ENCODE results near the gene ABTB2.

The ABTB2 gene

DNA sequence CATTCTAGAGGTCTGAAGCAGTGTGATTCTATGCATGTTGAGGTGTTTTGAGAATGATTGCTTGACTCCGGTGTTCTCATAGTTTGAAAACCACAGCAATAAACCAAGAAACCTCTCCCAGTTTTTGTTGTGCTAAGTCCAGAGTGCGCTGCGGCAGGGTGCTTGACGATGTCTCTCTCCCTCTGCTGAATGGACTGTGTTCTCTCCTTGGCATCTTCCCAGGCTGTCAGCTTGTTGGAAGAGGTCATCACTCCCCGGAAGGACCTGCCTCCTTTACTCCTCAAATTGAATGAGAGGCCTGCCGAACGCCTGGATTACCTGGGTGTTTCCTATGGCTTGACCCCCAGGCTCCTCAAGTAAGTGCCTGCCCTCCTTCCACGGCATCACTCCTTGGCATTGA, 221.4 kb downstream of the ABTB2 start:
- Histone ChIP-seq H3K4me1 (ENCODE audit: control insufficient read depth in 2 of 2, insufficient read depth in 1 of 2, low read depth in 1 of 2, low read length in 2 of 2) (no peaks in the 10 kb centered on the region), H3K4me3 (ENCODE audit: low read length in 2 of 2) (no peak overlapping the region), H4K91ac (ENCODE audit: low read depth, low read length, poor library complexity) (no peak overlapping the region), H2AK5ac (ENCODE audit: low read depth, low read length) (no peak overlapping the region), H3K23ac (ENCODE audit: low read depth, low read length, poor library complexity) (no peak overlapping the region), H3K36me3 (replicated peaks in 1 of 2; ENCODE audit: control insufficient read depth in 2 of 2, insufficient read depth in 2 of 2, low read length in 2 of 2) (peaks cover 48 to 96% of the 10 kb centered on the region in 2 donors), H2BK12ac (ENCODE audit: low read length) (no peak overlapping the region), H2BK5ac (ENCODE audit: low read length) (no peak overlapping the region), H3K9me3 (replicated peaks in 1 of 2; ENCODE audit: control insufficient read depth in 2 of 2, insufficient read depth in 1 of 2, low read depth in 1 of 2, low read length in 2 of 2) (no peaks in the 10 kb centered on the region), H2AFZ (ENCODE audit: low read length) (no peak overlapping the region), H2BK120ac (ENCODE audit: low read depth, low read length) (no peak overlapping the region), H3K4ac (ENCODE audit: low read length) (no peak overlapping the region), H4K8ac (ENCODE audit: low read depth, low read length) (no peak overlapping the region), H3K27ac (replicated peaks; ENCODE audit: low read length) (no peak overlapping the region), H3K27me3 (ENCODE audit: control insufficient read depth in 3 of 3, insufficient read depth in 3 of 3, low read depth in 1 of 3, low read length in 3 of 3) (no peaks in the 10 kb centered on the region), H3K9ac (ENCODE audit: low read depth, low read length, poor library complexity) (no peak overlapping the region), H3K14ac (ENCODE audit: low read length) (no peak overlapping the region), H3K18ac (ENCODE audit: low read length) (no peak overlapping the region), H2BK15ac (ENCODE audit: low read length) (no peak overlapping the region), H3K4me2 (ENCODE audit: insufficient read depth, low read length, poor library complexity, severe bottlenecking) (no peak overlapping the region), H3K79me1 (ENCODE audit: low read depth, low read length) (no peaks in the 10 kb centered on the region)
- DNase-seq (ENCODE audit: low spot score): no peak
- WGBS, 2 donors (ENCODE audit: extremely low coverage in 2 of 2, insufficient read length in 2 of 2, insufficient replicate concordance in 1 of 2): no CpG with 5 or more reads among the region's 8 CpGs

DNA sequence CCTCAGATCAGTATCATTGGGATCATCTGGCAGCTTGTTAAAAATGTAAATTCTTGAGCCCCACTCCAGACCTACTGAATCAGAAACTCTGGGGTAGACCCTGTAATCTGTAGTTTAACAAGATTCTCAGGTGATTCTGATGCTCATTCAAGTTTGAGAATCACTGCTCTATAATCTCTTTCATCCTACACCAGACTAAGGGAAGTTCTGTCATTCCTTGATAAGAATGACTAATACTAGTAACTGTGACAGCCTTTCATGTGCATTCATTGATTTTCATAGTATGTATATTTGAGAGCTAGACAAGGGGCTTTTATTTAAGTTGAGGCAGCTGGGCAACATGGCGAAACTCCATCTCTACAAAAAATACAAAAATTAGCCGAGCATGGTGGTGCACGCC, 222.4 kb downstream of the ABTB2 start:
- no peaks in the 10 kb centered on the region for H3K4me1 ChIP-seq (ENCODE audit: control insufficient read depth in 2 of 2, insufficient read depth in 1 of 2, low read depth in 1 of 2, low read length in 2 of 2)
- no peak overlapping the region for H3K27ac ChIP-seq (replicated peaks; ENCODE audit: low read length)
- H3K9me3 ChIP-seq (replicated peaks in 1 of 2; ENCODE audit: control insufficient read depth in 2 of 2, insufficient read depth in 1 of 2, low read depth in 1 of 2, low read length in 2 of 2): no peaks in the 10 kb centered on the region
- no peaks in the 10 kb centered on the region for H3K27me3 ChIP-seq (ENCODE audit: control insufficient read depth in 3 of 3, insufficient read depth in 3 of 3, low read depth in 1 of 3, low read length in 3 of 3)
- H3K4me3 ChIP-seq (ENCODE audit: low read length in 2 of 2): no peak overlapping the region
- no peak overlapping the region for H3K4me2 ChIP-seq (ENCODE audit: insufficient read depth, low read length, poor library complexity, severe bottlenecking)
- no peaks in the 10 kb centered on the region for H3K79me1 ChIP-seq (ENCODE audit: low read depth, low read length)
- no peak overlapping the region for H2AFZ ChIP-seq (ENCODE audit: low read length)
- H4K8ac ChIP-seq (ENCODE audit: low read depth, low read length): no peak overlapping the region
- no peak overlapping the region for H4K91ac ChIP-seq (ENCODE audit: low read depth, low read length, poor library complexity)
- H2BK12ac ChIP-seq (ENCODE audit: low read length): no peak overlapping the region
- no peak overlapping the region for H2BK15ac ChIP-seq (ENCODE audit: low read length)
- no peak overlapping the region for H3K23ac ChIP-seq (ENCODE audit: low read depth, low read length, poor library complexity)
- H3K14ac ChIP-seq (ENCODE audit: low read length): no peak overlapping the region
- H2BK5ac ChIP-seq (ENCODE audit: low read length): no peak overlapping the region
- H3K4ac ChIP-seq (ENCODE audit: low read length): no peak overlapping the region
- no peak overlapping the region for H2BK120ac ChIP-seq (ENCODE audit: low read depth, low read length)
- H3K36me3 ChIP-seq (replicated peaks in 1 of 2; ENCODE audit: control insufficient read depth in 2 of 2, insufficient read depth in 2 of 2, low read length in 2 of 2): peaks cover 43 to 96% of the 10 kb centered on the region in 2 donors
- H2AK5ac ChIP-seq (ENCODE audit: low read depth, low read length): no peak overlapping the region
- H3K18ac ChIP-seq (ENCODE audit: low read length): no peak overlapping the region
- no CpG with 5 or more reads among the region's 3 CpGs for WGBS, 2 donors (ENCODE audit: extremely low coverage in 2 of 2, insufficient read length in 2 of 2, insufficient replicate concordance in 1 of 2)
- H3K9ac ChIP-seq (ENCODE audit: low read depth, low read length, poor library complexity): no peak overlapping the region
- no peak for DNase-seq (ENCODE audit: low spot score)

DNA sequence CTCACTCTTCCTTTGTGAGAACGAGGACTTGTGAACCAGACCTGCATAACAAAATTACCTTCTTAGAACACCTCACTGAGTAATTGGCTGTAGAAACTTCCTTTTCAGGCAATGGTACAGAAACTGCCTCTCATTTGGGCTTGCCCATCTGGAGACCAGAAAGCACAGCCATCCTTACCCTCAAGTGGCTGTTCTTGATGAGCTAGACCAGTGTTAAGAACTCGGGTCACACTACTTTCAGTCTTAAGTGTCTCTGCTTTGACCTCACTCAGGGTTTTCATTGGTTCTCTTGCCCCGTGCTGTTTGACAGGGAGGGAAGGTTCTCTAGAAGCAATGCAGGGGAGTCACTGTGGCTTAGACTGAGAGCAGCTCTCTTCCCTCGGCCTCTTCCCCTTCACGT, 223.0 kb downstream of the ABTB2 start:
- H3K18ac ChIP-seq (ENCODE audit: low read length): no peak overlapping the region
- H4K91ac ChIP-seq (ENCODE audit: low read depth, low read length, poor library complexity): no peak overlapping the region
- no peak overlapping the region for H2BK5ac ChIP-seq (ENCODE audit: low read length)
- H2BK120ac ChIP-seq (ENCODE audit: low read depth, low read length): no peak overlapping the region
- H3K4ac ChIP-seq (ENCODE audit: low read length): no peak overlapping the region
- H3K4me3 ChIP-seq (ENCODE audit: low read length in 2 of 2): no peak overlapping the region
- H3K14ac ChIP-seq (ENCODE audit: low read length): no peak overlapping the region
- H3K4me2 ChIP-seq (ENCODE audit: insufficient read depth, low read length, poor library complexity, severe bottlenecking): no peak overlapping the region
- H3K9me3 ChIP-seq (replicated peaks in 1 of 2; ENCODE audit: control insufficient read depth in 2 of 2, insufficient read depth in 1 of 2, low read depth in 1 of 2, low read length in 2 of 2): no peaks in the 10 kb centered on the region
- no peak overlapping the region for H2BK15ac ChIP-seq (ENCODE audit: low read length)
- H3K27me3 ChIP-seq (ENCODE audit: control insufficient read depth in 3 of 3, insufficient read depth in 3 of 3, low read depth in 1 of 3, low read length in 3 of 3): no peaks in the 10 kb centered on the region
- WGBS, 2 donors (ENCODE audit: extremely low coverage in 2 of 2, insufficient read length in 2 of 2, insufficient replicate concordance in 1 of 2): no CpG with 5 or more reads among the region's 5 CpGs
- H3K9ac ChIP-seq (ENCODE audit: low read depth, low read length, poor library complexity): no peak overlapping the region
- no peak overlapping the region for H2AFZ ChIP-seq (ENCODE audit: low read length)
- no peak overlapping the region for H4K8ac ChIP-seq (ENCODE audit: low read depth, low read length)
- H3K4me1 ChIP-seq (ENCODE audit: control insufficient read depth in 2 of 2, insufficient read depth in 1 of 2, low read depth in 1 of 2, low read length in 2 of 2): no peaks in the 10 kb centered on the region
- no peak overlapping the region for H2AK5ac ChIP-seq (ENCODE audit: low read depth, low read length)
- DNase-seq (ENCODE audit: low spot score): no peak
- no peak overlapping the region for H3K23ac ChIP-seq (ENCODE audit: low read depth, low read length, poor library complexity)
- H2BK12ac ChIP-seq (ENCODE audit: low read length): no peak overlapping the region
- H3K79me1 ChIP-seq (ENCODE audit: low read depth, low read length): no peaks in the 10 kb centered on the region
- H3K27ac ChIP-seq (replicated peaks; ENCODE audit: low read length): no peak overlapping the region
- H3K36me3 ChIP-seq (replicated peaks in 1 of 2; ENCODE audit: control insufficient read depth in 2 of 2, insufficient read depth in 2 of 2, low read length in 2 of 2): peaks cover 39 to 96% of the 10 kb centered on the region in 2 donors

GRCh38 chr11:34132261-34132965, 225.4 kb downstream of the ABTB2 start:
- H2BK5ac ChIP-seq (ENCODE audit: low read length): no peak overlapping the region
- no peak overlapping the region for H4K91ac ChIP-seq (ENCODE audit: low read depth, low read length, poor library complexity)
- no peak overlapping the region for H3K4ac ChIP-seq (ENCODE audit: low read length)
- no peak overlapping the region for H2BK12ac ChIP-seq (ENCODE audit: low read length)
- no peak overlapping the region for H3K4me3 ChIP-seq (ENCODE audit: low read length in 2 of 2)
- no peak overlapping the region for H3K14ac ChIP-seq (ENCODE audit: low read length)
- peaks cover 33 to 95% of the 10 kb centered on the region in 2 donors for H3K36me3 ChIP-seq (replicated peaks in 1 of 2; ENCODE audit: control insufficient read depth in 2 of 2, insufficient read depth in 2 of 2, low read length in 2 of 2)
- no peak overlapping the region for H3K23ac ChIP-seq (ENCODE audit: low read depth, low read length, poor library complexity)
- no peak overlapping the region for H2BK120ac ChIP-seq (ENCODE audit: low read depth, low read length)
- H4K8ac ChIP-seq (ENCODE audit: low read depth, low read length): no peak overlapping the region
- H3K18ac ChIP-seq (ENCODE audit: low read length): no peak overlapping the region
- WGBS, 2 donors (ENCODE audit: extremely low coverage in 2 of 2, insufficient read length in 2 of 2, insufficient replicate concordance in 1 of 2): no CpG with 5 or more reads among the region's 4 CpGs
- H3K9ac ChIP-seq (ENCODE audit: low read depth, low read length, poor library complexity): no peak overlapping the region
- H2AFZ ChIP-seq (ENCODE audit: low read length): no peak overlapping the region
- no peak overlapping the region for H3K27ac ChIP-seq (replicated peaks; ENCODE audit: low read length)
- H2AK5ac ChIP-seq (ENCODE audit: low read depth, low read length): no peak overlapping the region
- H3K9me3 ChIP-seq (replicated peaks in 1 of 2; ENCODE audit: control insufficient read depth in 2 of 2, insufficient read depth in 1 of 2, low read depth in 1 of 2, low read length in 2 of 2): peaks cover 0 to 6% of the 10 kb centered on the region in 2 donors
- DNase-seq (ENCODE audit: low spot score): no peak
- H2BK15ac ChIP-seq (ENCODE audit: low read length): no peak overlapping the region
- no peak overlapping the region for H3K4me2 ChIP-seq (ENCODE audit: insufficient read depth, low read length, poor library complexity, severe bottlenecking)
- no peaks in the 10 kb centered on the region for H3K79me1 ChIP-seq (ENCODE audit: low read depth, low read length)
- H3K4me1 ChIP-seq (ENCODE audit: control insufficient read depth in 2 of 2, insufficient read depth in 1 of 2, low read depth in 1 of 2, low read length in 2 of 2): no peaks in the 10 kb centered on the region
- H3K27me3 ChIP-seq (ENCODE audit: control insufficient read depth in 3 of 3, insufficient read depth in 3 of 3, low read depth in 1 of 3, low read length in 3 of 3): no peaks in the 10 kb centered on the region
